Stimulated activated CD4-positive, alpha-beta T cell treated with anti-CD3 and anti-CD28 coated beads, Interleukin-1b, Interleukin-23, amount 100 ng/mL, for 4 hours (primary cell): ENCODE data around the gene POLN.
"Not testable (repeated sequence)": the region's sequence is repeated elsewhere in the genome, so short reads cannot be mapped to it uniquely, and the experiment has no call there.

Experiments
- DNase-seq, 2 donors: peaks; one replicate each; pipeline ENCODE4 v3.0.0-alpha.2; 2020; ENCODE audit warnings: low read depth in 2 of 2

Gene POLN

GRCh38 chr4:2166253-2166652 lies 75.7 kb downstream of the POLN start:
- no peak for DNase-seq

DNA sequence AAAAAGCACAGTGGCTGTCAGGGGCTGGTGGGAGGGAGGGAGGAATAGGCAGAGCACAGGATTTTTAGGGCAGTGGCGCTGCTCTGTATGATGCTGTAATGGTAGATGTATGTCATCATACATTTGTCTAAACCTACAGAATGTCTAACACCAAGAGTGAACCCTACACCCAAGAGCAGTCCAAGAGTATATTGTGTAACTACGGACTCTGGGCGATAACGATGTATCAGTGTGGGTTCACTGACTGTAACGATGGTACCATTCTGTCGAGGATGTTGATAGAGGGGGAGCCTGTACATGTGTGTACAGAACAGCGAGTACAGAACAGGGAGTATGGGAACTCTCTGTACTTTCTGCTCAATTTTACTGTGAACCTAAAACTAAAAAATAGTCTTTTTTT lies 76.5 kb downstream of the POLN start:
- DNase-seq, result no peak

- DNase-seq, result no peak
Measured at GRCh38 chr4:2163311-2163821, 78.6 kb downstream of the POLN start.

GRCh38 chr4:2161092-2161703 lies 80.7 kb downstream of the POLN start:
- not testable (repeated sequence) for DNase-seq

DNA sequence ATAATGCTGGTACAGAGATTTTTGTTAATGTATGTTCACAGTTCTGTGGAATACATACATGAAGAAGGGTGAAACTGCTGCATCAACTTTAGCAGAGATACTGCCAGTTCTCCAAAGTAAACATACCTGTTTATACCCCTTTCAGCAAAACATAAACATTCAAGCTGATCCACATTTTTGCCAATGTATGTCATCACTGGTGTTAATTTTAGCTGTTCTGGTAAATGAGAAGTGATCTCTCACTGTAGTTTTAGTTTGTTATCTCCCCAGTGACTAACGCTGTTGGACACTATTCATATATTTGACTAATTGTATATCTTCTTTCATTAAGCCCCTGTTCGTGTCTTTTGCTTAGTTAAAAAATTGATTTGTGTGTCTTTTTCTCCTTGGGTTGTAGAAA lies 82.0 kb downstream of the POLN start:
- no peak for DNase-seq

GRCh38 chr4:2155246-2155645 lies 86.7 kb downstream of the POLN start:
- DNase-seq, result no peak

DNA sequence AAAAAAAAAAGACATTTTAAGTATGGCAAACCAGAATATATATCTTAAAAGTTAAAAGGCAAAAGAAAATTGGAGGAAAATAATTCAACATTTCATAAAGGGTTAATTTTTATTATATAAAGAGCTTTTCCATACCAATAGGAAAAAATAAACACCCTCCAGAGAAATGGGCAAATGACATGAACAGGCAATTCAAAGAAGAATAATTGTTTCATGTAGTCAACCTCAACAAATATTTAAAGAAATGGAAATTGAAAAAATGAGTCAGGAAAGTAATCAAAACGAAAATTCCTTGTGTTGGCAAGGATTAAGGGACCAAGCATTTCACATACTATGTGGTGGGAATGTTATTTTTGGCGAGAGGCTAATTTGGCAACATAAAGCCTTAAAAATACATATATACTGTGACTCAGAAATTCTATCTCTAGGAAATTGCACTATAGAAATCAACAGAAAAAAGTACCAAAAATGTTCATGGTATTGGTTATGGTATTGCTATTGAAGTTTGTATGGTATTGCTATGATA lies 87.6 kb downstream of the POLN start:
- DNase-seq, result no peak

GRCh38 chr4:2151544-2151943 lies 90.4 kb downstream of the POLN start:
- DNase-seq, result no peak

DNA sequence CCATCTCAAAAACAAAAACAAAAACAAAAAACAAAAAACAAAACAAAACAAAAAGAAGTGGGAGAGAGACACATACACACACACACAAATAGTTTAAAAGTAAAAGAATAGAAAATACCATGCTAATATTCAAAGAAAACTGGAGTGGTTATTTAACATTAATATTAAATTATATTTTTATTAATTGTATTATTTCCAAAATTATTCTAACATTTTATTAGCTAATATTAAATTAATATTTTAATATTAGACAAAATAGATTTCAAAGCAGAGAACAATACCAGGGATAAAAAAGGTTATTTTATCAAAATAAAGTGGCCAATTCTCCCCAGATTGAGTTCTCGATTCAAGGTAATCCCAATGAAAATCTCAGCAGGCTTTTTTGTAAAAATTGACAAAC lies 91.8 kb downstream of the POLN start:
- no peak for DNase-seq

DNA sequence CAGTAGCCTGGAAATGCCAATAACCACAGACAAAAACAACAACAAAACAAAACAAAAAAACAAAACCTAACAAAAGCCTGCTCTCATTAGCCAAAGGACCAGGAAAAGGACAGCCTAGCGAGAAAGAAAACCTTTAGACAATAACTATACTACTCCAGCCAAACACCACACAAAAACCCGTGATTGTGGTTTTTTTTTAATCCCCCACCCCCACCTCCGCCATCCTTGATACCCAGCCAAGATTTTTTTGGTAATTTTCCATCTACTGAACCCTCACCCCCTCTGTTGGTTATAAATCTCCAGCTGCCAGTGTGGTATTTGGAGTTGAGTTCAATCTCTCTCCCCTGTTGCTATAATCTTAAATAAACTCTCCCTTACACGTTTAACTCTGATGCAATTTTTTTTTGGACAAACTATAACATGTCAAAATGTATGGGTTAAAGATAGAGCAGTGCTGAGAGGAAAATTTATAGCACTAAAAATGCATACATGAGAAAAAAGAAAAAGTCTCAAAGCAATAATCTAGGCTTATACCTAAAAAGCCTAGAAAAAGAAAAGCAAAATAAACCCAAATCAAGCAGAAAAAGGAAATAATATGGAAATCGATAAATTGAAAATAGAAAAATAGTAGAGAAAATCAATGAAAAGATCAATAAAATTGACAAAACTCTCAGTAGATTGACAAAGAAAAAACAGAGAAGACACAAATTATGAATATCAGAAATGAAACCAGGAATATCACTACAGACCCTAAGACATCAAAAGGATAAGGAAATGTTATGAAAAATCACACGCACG lies 99.1 kb downstream of the POLN start:
- no peak for DNase-seq

DNA sequence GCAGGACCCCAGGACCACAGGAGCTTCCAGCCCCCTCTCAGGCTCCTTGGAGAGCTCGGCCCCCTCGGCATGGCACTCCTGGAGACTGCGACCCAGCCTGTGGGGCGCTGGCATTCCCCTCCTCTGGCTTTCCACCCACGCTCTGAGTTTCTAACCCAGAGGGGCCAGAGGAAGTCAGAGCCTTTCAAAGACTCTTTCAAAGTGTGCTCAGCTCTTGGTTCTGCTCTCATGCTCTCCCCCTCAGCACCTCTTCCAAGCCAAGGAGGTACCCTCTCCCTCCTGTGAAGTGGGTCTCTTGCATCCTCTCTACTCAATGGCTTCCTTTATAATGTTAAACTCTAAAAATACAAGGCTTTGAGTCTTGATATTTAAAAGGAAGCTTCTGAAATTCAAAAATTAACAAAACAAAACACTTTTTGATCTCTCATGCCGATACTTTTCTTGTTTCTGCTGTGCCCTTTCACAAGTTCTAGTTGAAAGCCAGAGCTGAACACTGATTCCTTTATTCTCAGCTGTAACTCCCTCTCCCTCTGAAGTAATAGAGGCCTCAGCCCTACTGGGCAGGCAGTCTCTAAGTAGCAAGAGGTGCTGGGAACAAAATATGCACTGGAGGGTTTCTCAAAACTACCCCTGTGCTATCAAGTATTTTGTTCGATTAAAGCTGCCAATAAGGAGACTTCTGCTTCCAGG lies 100.0 kb downstream of the POLN start:
- no peak for DNase-seq

DNA sequence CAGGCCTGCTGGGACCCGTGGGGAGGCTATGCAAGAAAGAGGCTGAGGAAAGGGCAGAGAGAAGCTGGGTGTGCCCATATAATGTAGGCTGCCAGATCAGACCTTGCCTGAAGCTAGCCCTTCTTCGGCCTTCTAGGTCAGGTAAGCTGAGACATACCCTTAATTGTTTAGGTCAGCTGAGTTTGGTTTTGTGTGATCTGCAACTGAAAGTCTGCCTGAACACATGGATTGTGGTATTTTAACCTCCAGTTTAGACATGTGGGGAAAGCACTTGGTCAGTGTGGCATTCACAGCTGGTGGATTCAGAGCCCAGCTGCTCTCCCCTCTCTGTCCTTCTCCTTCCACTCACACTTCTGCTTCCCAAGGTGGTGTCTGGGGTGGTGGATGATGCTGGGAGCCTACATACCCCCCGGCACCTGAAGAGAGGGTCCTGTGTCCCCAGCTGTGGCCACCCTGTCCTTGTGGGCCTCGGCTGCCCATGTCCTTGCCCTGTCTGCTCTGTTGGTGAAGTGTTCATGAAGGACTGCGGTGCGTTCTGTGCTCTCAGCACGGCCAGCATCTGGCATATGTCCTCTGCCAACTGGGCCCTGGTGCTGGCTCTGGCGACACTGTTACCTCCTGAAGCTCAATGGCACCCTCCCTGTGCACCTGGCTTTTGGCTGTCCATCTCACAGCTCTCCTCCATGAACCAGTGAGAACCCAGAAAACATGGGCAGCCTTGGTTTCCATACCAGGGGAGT lies 100.7 kb downstream of the POLN start:
- DNase-seq, result no peak

DNA sequence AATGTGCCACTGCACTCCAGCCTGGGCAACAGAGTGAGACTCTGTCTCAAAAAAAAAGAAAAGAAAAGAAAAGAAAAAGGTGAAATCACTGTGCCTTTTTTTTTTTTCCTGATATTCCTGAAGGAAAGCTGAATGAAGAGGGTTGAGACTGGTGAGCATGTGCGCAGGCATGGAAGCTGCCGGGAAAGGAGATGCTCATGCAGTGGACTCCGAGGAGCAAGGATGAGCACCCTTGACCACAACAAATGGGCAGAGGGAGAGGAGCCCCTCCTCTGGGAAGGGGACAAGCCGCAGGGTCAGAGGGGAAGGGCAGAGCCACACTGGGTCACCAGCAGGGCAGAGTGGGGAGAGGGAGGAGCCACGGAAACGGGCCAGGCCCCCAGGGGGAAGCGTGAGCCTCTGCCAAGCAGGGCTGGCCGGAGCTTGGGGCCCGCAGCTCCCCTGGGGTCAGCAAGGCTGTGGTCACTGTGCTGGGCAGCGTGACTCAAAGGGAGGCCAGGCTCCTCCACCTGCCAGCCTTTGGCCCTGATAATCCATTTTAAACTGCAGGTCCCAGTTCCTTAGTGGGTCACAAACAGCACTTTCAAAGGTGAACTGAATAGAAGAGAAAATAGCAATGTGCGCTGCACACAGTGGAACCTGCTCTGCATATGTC lies 102.9 kb downstream of the POLN start:
- DNase-seq, result no peak

DNA sequence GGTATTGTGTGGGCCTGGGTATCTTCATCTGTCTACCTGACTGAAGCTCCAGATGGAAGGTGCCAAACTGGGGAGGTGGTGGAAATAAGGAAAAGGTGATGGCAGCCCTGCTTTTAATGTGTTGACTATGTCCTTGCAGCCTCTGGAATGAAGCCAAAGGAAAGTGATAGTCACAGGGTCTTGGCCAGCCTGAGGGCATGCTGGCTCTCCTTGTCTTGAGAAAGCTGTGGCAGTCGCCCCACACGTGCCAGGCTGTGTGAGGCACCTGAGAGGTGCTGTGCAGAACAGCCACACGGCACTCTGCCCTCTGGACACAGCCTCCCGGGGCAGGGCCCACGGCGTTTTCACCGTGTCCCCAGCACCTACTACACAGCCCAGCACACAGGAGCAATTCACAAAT lies 105.2 kb downstream of the POLN start:
- DNase-seq, result no peak

GRCh38 chr4:2135083-2135482 lies 106.8 kb downstream of the POLN start:
- DNase-seq, result no peak

GRCh38 chr4:2132438-2132837 lies 109.5 kb downstream of the POLN start:
- no peak for DNase-seq

DNA sequence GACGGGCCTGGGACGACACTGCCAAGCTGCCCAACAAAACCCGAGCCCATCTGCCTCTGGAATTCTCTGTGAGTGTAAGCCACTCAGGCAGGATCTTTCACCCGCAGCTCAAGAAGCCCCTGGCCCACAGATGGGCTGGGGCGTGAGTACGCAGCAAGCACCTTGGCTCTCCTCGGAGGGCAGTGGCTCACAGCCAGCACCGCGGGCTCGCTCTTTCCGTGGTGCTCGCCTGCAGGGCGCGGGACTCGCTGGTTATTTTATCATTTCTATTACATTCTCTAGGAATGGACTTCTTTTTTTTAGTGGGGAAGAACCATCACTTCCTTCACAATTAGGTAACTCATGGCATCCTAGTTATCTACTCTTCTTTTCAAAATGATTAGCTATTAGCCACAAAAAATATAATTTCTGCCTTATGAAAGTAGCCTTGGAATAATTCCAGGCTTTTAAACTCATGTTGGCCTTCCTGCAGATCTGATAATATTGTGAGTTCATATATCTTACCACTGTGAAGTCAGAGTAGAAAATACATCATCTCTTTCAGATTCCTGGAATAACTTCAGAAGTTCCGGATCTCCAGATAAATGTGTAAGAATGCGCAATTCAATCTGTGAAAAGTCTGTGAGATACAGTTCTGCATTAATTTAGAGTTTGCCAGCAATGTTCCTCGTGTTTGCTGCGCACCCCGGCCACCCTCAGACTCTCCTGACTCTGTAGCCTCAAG lies 114.2 kb downstream of the POLN start:
- DNase-seq, result no peak

GRCh38 chr4:2126309-2127043 lies 115.4 kb downstream of the POLN start:
- no peak for DNase-seq

DNA sequence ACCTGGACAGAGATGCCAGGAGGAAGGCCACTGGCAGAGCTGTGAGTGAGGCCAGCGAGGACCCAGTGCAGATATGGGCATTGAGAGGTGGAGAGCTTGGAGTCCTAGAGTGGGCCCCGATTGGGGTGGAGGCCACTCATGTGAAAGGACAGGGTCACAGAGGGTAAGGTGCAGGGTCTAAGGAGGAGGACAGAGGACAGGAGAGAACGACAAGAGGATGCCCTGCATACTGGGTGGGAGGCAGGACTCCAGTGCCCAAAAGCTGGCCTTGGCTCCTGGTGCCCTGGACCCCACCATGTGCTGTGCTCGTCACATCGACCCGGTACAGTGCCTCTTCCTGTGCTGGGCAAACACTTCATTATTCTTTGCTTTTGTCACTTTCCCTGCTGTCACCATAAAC lies 116.1 kb downstream of the POLN start:
- no peak for DNase-seq

DNA sequence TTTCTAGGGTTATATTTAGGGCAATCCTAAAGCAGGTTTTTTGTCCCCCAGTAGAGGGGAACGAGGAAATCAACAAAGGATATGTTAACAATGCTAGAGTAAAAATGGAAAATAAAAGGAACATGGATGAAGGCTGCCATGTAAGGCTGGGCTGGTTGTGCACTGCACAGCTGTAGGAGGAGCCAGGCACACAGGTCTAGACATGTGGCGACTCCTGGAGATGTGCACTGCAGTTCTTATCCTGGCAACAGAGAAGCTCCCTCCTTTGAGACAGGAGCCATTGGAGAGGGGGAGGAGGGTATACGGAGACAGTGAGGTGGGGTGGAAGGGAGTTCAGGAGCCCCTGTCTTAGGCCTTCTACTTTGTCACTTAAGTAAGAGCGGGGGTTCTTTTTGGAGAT lies 116.9 kb downstream of the POLN start:
- DNase-seq, result no peak
